NCI-H1930 (cell line): ENCODE data around the gene SULT1C2.

Source experiments
- DNase-seq, 2 experiments: peaks; one replicate each; lab custom pipeline; 2025; lab: John Stamatoyannopoulos, UW

The SULT1C2 gene

GRCh38 chr2:108293850-108294249, 5.2 kb downstream of the SULT1C2 start:
- no peak for DNase-seq

- no peak for DNase-seq
Observed at GRCh38 chr2:108297436-108298141, 8.9 kb downstream of the SULT1C2 start.

GRCh38 chr2:108301558-108301957, 12.9 kb downstream of the SULT1C2 start:
- DNase-seq: no peak

- no peak for DNase-seq
Observed at GRCh38 chr2:108304975-108305374, 16.3 kb downstream of the SULT1C2 start.

GRCh38 chr2:108305901-108306300, 17.2 kb downstream of the SULT1C2 start:
- no peak for DNase-seq

GRCh38 chr2:108309903-108310302, 21.2 kb downstream of the SULT1C2 start:
- no peak for DNase-seq

- no peak for DNase-seq
Observed at GRCh38 chr2:108314586-108315296, 26.0 kb downstream of the SULT1C2 start.

GRCh38 chr2:108315444-108315934, 26.8 kb downstream of the SULT1C2 start:
- DNase-seq: no peak

- DNase-seq: no peak
Observed at GRCh38 chr2:108316033-108316432, 27.3 kb downstream of the SULT1C2 start.

GRCh38 chr2:108316461-108317258, 28.0 kb downstream of the SULT1C2 start:
- DNase-seq: no peak

- no peak for DNase-seq
Observed at GRCh38 chr2:108320326-108320922, 31.7 kb downstream of the SULT1C2 start.

GRCh38 chr2:108323619-108324018, 34.9 kb downstream of the SULT1C2 start:
- DNase-seq: no peak

- no peak for DNase-seq
Observed at GRCh38 chr2:108324531-108325255, 36.0 kb downstream of the SULT1C2 start.

- DNase-seq: no peak
Observed at GRCh38 chr2:108325756-108326155, 37.1 kb downstream of the SULT1C2 start.

GRCh38 chr2:108329771-108330170, 41.1 kb downstream of the SULT1C2 start:
- no peak for DNase-seq

GRCh38 chr2:108330979-108331378, 42.3 kb downstream of the SULT1C2 start:
- DNase-seq: no peak

GRCh38 chr2:108345951-108346350, 57.3 kb downstream of the SULT1C2 start:
- DNase-seq: no peak

- DNase-seq: no peak
Observed at GRCh38 chr2:108346827-108347226, 58.1 kb downstream of the SULT1C2 start.

- DNase-seq: no peak
Observed at GRCh38 chr2:108347786-108348185, 59.1 kb downstream of the SULT1C2 start.

- no peak for DNase-seq
Observed at GRCh38 chr2:108348816-108349570, 60.3 kb downstream of the SULT1C2 start.

GRCh38 chr2:108349571-108349928, 60.9 kb downstream of the SULT1C2 start:
- no peak for DNase-seq
